Suprapubic skin (tissue), 4 donors: ENCODE results near the gene EML1.

Experiments
- EP300 ChIP-seq: sonication (generic); formaldehyde crosslinking; IDR thresholded peaks from one replicate; pipeline ENCODE4 v1.6.1; 2017; ENCODE audit warnings: antibody characterized with exemption
- POLR2A ChIP-seq, 2 donors: fragments of 450-650 bp; IDR thresholded peaks; one replicate each; pipeline ENCODE4 v1.6.1; 2017; ENCODE audit warnings: antibody characterized with exemption in 2 of 2, mild to moderate bottlenecking in 2 of 2, moderate library complexity in 2 of 2
- POLR2AphosphoS5 ChIP-seq, 3 donors: sonication (generic); formaldehyde crosslinking; IDR thresholded peaks; one replicate each; pipeline ENCODE4 v1.6.1; 2017; ENCODE audit warnings: antibody characterized with exemption in 3 of 3
- TF ChIP-seq, protein P1 (sequence below), 2 donors: fragments of 200-600 bp in 1 of 2; fragments of 450-650 bp in 1 of 2; sonication (generic) in 1 of 2; IDR thresholded peaks; one replicate each; pipeline ENCODE4 v1.5.1; 2016 to 2019; ENCODE audit warnings: antibody characterized with exemption in 2 of 2, mild to moderate bottlenecking in 1 of 2, moderate library complexity in 1 of 2

DNA sequence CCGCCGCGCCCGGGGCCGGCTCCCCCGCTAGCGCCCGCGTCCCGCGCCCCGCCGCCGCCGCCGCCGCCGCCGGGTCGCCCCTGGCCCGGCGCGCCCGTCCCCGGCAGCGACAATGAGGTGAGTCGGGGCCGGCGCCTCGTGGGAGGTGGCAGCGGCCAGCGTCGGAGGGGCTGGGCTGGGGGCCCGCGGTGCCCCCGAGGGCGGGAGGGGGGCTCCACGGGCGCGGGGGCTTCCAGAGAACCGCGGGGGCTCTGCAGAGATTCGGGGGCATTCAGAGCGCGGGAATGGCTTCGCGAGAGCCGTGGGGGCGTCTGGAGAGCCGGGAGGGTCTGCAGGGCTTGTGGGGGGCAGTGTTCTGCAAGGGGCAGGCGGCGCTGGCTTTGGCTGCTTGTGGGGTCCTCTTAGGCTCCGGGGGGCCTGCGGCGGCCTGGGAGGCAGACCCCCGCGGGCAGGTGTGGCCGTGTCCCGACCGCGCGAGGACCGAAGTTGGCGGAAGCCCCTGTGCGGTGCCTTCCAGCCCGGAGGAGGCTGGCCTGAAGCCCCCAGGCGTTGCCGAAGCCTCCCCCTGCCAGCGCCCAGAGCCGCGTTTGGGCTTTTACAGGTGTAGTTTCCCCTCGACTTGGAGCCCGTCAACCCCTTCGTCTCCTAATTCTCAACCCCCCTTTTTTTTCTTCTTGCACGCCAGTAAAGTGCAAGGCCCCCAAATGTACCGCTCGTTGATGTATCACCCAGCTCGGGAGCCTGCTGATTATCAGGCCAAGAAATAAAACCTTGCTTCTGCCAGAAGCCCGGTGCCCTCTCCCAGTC, 178.9 kb downstream of the EML1 start:
- TF ChIP-seq, protein P1, sequence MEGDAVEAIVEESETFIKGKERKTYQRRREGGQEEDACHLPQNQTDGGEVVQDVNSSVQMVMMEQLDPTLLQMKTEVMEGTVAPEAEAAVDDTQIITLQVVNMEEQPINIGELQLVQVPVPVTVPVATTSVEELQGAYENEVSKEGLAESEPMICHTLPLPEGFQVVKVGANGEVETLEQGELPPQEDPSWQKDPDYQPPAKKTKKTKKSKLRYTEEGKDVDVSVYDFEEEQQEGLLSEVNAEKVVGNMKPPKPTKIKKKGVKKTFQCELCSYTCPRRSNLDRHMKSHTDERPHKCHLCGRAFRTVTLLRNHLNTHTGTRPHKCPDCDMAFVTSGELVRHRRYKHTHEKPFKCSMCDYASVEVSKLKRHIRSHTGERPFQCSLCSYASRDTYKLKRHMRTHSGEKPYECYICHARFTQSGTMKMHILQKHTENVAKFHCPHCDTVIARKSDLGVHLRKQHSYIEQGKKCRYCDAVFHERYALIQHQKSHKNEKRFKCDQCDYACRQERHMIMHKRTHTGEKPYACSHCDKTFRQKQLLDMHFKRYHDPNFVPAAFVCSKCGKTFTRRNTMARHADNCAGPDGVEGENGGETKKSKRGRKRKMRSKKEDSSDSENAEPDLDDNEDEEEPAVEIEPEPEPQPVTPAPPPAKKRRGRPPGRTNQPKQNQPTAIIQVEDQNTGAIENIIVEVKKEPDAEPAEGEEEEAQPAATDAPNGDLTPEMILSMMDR (IDR thresholded peaks at IDR 0.05): no peak
- TF ChIP-seq POLR2A (IDR thresholded peaks at IDR 0.05) (no peak), POLR2AphosphoS5 (IDR thresholded peaks at IDR 0.05) (no peak), EP300 (no peak)
